ENCODE data around the gene ABCD1.
"Not testable (repeated sequence)": the region's sequence is repeated elsewhere in the genome, so short reads cannot be mapped to it uniquely, and the experiment has no call there.

DNA sequence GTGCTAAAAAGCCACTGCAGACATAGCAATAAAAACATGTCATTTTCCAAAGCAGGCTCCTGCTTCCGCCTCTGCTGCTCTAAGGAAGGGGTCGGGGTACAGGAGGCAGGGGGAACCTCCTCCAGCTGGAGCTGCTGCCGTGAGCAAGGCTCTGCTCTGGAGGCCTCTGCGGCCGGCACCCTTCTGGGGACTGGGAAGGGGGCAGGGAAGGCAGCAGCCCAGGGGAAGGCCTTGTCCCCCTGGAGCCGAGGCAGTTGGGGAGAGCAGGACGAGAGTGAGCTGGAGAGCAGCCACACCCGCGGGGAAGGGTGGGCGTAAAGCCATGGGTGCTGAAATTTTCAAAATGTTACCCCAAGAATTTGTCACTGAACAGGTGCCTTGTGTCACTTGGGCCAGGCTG lies 28.1 kb upstream of the ABCD1 start:
- TF ChIP-seq POLR2A (IDR thresholded peaks at IDR 0.05; ENCODE audit: low read depth, low read length); TAF1 (IDR thresholded peaks at IDR 0.05; ENCODE audit: low read depth, low read length); POLR2AphosphoS5 (IDR thresholded peaks at IDR 0.05; ENCODE audit: low read depth, low read length); PAX5 (IDR thresholded peaks at IDR 0.05; ENCODE audit: insufficient read depth, low read length, severe bottlenecking); SPI1 (IDR thresholded peaks at IDR 0.05; ENCODE audit: low read depth, low read length); POU2F2 (IDR thresholded peaks at IDR 0.05; ENCODE audit: low read depth, low read length): not testable (repeated sequence)

Measured in GM12891 (cell line).